Spleen (tissue), 11 donors: Measurements from ENCODE around the gene TGFBR3L. TPM values are rescaled to one million over a fixed set of nuclear protein-coding genes. Genes with fewer than 3 reads are reported as not detected.

Source experiments
- DNase-seq: peaks from one replicate; pipeline ENCODE4 v3.0.0-alpha.2; 2020
- H3K27ac ChIP-seq, 8 donors: fragments of 200-600 bp; sonication (generic) in 7 of 8; 1 replicate in 4 of 8; 2 replicates in 4 of 8; pipeline versions ENCODE4 v1.5.0 to v1.8.0; 2016 to 2021; ENCODE audit warnings: inconsistent platforms in 4 of 8, mild to moderate bottlenecking in 4 of 8, moderate library complexity in 1 of 8
- H3K27me3 ChIP-seq, 7 donors: fragments of 200-600 bp; sonication (generic) in 6 of 7; replicated peaks in 1 of 7; 1 replicate in 4 of 7; 2 replicates in 3 of 7; pipeline versions ENCODE4 v1.5.0 to v1.8.0; 2016 to 2021; ENCODE audit warnings: inconsistent platforms in 3 of 7, mild to moderate bottlenecking in 1 of 7
- H3K36me3 ChIP-seq, 6 donors: fragments of 200-600 bp; sonication (generic) in 5 of 6; 1 replicate in 4 of 6; 2 replicates in 2 of 6; pipeline versions ENCODE4 v1.5.0 to v1.8.0; 2016 to 2021; ENCODE audit warnings: inconsistent platforms in 2 of 6
- H3K4me1 ChIP-seq, 6 donors: fragments of 200-600 bp; sonication (generic) in 5 of 6; 1 replicate in 3 of 6; 2 replicates in 3 of 6; pipeline versions ENCODE4 v1.5.0 to v1.8.0; 2016 to 2021; ENCODE audit warnings: inconsistent platforms in 3 of 6
- H3K4me3 ChIP-seq, 8 donors: fragments of 200-600 bp; sonication (generic) in 7 of 8; 1 replicate in 4 of 8; 2 replicates in 4 of 8; pipeline versions ENCODE4 v1.5.0 to v1.8.0; 2016 to 2021; ENCODE audit warnings: inconsistent platforms in 4 of 8, mild to moderate bottlenecking in 4 of 8, moderate library complexity in 2 of 8
- H3K9me3 ChIP-seq, 8 donors: fragments of 200-600 bp; sonication (generic) in 7 of 8; 1 replicate in 4 of 8; 2 replicates in 4 of 8; pipeline versions ENCODE4 v1.5.0 to v1.8.0; 2016 to 2021; ENCODE audit warnings: inconsistent platforms in 4 of 8
- POLR2A ChIP-seq, 3 donors: fragments of 450-650 bp; IDR thresholded peaks; one replicate each; pipeline ENCODE4 v1.5.1; 2017; ENCODE audit warnings: antibody characterized with exemption in 3 of 3, mild to moderate bottlenecking in 1 of 3
- POLR2AphosphoS5 ChIP-seq, 3 donors: sonication (generic); formaldehyde crosslinking; IDR thresholded peaks; one replicate each; pipeline ENCODE4 v1.5.1; 2017; ENCODE audit warnings: antibody characterized with exemption in 3 of 3
- WGBS, 5 donors: extraction: QIAGEN DNeasy Blood & Tissue Kit in 3 of 5; methylation state at CpG; one replicate each; pipeline versions ENCODE4 v1.1.5 to v1.1.7; 2013 to 2018; 5-methylcytosine and 5-hydroxymethylcytosine counted together
- intact Hi-C: fragments of 100-400 bp; cut with DNase I; formaldehyde crosslinking; loops from one replicate; pipeline ENCODE4 v1.15.0; 2023; ENCODE audit warnings: low total_unique reads
- polyA plus RNA-seq, 3 donors: library from polyadenylated mRNA; stranded (reverse); fragments of 200-250 nt; gene quantifications; one replicate each; pipeline ENCODE4 v1.2.1, GENCODE V29; 2013
- total RNA-seq, 7 donors: library from RNA; depleted of rRNA in 3 of 7; stranded (reverse); fragments of >200 nt in 3 of 7; fragmentation: NEBNext Ultra II Directional in 4 of 7; extraction: Animal tissue kit (Norgen Biotek cat#: 25700) in 4 of 7; gene quantifications; one replicate each; pipeline versions ENCODE4 v1.1.0 to v1.2.1, GENCODE V29; 2016 to 2021
- TF ChIP-seq, protein P1 (sequence below), 11 experiments: fragments of 200-600 bp in 7 of 11; fragments of 450-650 bp in 4 of 11; sonication (generic) in 4 of 11; IDR thresholded peaks in 8 of 11; conservative IDR thresholded peaks in 3 of 11; 1 replicate in 7 of 11; 2 replicates in 4 of 11; pipeline versions ENCODE4 v1.4.0 to v1.8.0; 2016 to 2021; ENCODE audit warnings: antibody characterized with exemption in 11 of 11, inconsistent platforms in 4 of 11, mild to moderate bottlenecking in 1 of 11
- donor health status: healthy with polysubstance abuse.
- donor health status: DM: no; HTN: no; CAD: no; lungs with moderate emphysema.
- donor health status: DM: no; HTN: no; CAD: no.
- donor health status: Bipolar disorder and iron deficiency.
- donor health status: healthy.
- donor health status: DM: no; HTN: no; CAD: no.
- donor health status: DM: yes; HTN: yes; CAD: no.

TGFBR3L gene
- total and polyA plus RNA-seq, 10 donors: 0.11 TPM; not detected in 9

DNA sequence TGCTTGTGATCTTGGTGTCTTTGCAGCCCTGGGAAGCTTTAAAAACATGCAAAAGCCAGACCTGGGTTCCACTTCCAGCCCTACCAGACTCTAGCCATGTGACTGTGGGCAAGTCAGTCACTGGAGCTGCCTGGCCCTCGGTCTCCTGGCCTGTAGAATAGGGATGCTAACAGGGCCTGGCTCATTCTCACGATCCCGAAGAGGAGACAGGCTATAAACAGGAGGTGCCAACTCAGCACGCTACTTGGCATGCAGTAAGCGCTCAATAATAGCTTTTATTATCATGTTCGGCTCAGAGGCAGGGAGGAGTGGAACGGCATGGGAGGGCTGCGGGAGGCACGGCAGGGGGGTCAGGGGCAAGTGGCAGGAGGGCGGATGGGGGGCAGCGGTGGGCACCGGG, 9.6 kb downstream of the TGFBR3L start:
- peaks cover 0 to 22% (median 3%) of the 10 kb centered on the region in 7 donors for H3K27me3 ChIP-seq
- peaks cover 3 to 29% (median 11%) of the 10 kb centered on the region in 6 donors for H3K36me3 ChIP-seq
- WGBS, 5 donors: 74 to 91% (median 86%) methylated on average over 12 of the region's 12 CpGs
- intact Hi-C loops: no loop called here
- H3K27ac ChIP-seq: no peak overlapping the region
- no peak for TF ChIP-seq POLR2AphosphoS5 (IDR thresholded peaks at IDR 0.05)
- TF ChIP-seq, protein P1, sequence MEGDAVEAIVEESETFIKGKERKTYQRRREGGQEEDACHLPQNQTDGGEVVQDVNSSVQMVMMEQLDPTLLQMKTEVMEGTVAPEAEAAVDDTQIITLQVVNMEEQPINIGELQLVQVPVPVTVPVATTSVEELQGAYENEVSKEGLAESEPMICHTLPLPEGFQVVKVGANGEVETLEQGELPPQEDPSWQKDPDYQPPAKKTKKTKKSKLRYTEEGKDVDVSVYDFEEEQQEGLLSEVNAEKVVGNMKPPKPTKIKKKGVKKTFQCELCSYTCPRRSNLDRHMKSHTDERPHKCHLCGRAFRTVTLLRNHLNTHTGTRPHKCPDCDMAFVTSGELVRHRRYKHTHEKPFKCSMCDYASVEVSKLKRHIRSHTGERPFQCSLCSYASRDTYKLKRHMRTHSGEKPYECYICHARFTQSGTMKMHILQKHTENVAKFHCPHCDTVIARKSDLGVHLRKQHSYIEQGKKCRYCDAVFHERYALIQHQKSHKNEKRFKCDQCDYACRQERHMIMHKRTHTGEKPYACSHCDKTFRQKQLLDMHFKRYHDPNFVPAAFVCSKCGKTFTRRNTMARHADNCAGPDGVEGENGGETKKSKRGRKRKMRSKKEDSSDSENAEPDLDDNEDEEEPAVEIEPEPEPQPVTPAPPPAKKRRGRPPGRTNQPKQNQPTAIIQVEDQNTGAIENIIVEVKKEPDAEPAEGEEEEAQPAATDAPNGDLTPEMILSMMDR (IDR thresholded peaks at IDR 0.05 in 8 of 11, conservative IDR thresholded peaks at IDR 0.05 in 3 of 11): no peak
- no peak for TF ChIP-seq POLR2A (IDR thresholded peaks at IDR 0.05)
- peaks cover 27 to 87% (median 61%) of the 10 kb centered on the region in 6 donors for H3K4me1 ChIP-seq
- DNase-seq: no peak
- H3K4me3 ChIP-seq: no peak overlapping the region
- H3K9me3 ChIP-seq: no peaks in the 10 kb centered on the region

- Histone ChIP-seq H3K4me3 (peak overlapping the region in 6 of 8 donors; percentile 37 to 75 (median 50)), H3K9me3 (no peaks in the 10 kb centered on the region), H3K27me3 (peaks cover 0 to 17% (median 0%) of the 10 kb centered on the region in 7 donors), H3K4me1 (peaks cover 25 to 87% (median 61%) of the 10 kb centered on the region in 6 donors), H3K27ac (peak overlapping the region in 1 of 8 donors; percentile 8), H3K36me3 (peaks cover 3 to 34% (median 11%) of the 10 kb centered on the region in 6 donors)
- 33 to 56% (median 44%) methylated on average over 23 to 34 of the region's 34 CpGs for WGBS, 5 donors
- intact Hi-C loops: no loop called here
- DNase-seq: peak; percentile 84
- TF ChIP-seq, protein P1 (IDR thresholded peaks at IDR 0.05 in 8 of 11, conservative IDR thresholded peaks at IDR 0.05 in 3 of 11): no peak
- TF ChIP-seq POLR2A (IDR thresholded peaks at IDR 0.05): no peak
- no peak for TF ChIP-seq POLR2AphosphoS5 (IDR thresholded peaks at IDR 0.05)
Observed at GRCh38 chr19:7924651-7925170, 10.1 kb downstream of the TGFBR3L start.

DNA sequence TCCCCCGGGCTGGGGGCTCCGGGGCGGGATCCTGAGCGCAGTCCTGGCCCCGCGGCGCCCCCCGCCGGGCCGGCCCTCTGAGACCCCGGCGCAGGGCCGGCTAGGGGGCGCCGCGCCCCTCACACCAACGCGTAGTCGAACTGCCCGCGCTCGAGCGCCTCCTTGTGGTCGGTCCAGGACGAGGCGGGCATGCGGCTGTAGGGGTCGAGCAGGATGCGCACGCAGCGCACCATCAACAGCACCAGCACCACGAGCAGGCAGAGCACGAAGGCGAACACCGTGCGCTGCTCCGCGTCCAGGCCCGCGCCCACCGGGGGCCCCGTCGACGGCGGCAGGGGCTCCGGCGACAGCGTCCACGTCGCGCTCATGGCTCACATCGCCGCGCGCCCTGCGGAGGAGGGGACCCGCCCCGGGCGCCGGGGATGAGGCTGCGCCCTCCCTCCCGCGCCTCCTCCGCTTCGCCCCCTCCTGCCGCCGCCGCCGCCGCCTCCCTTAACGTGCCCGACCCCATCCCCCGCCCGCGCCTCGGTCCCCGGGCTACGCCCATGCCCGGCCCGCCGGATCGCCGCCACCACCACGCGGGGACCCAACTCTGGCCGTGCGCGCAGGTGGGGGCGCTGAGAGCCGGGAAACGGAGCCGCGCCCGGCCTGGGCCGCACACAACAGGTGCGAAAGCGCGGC, 10.7 kb downstream of the TGFBR3L start:
- H3K27me3 ChIP-seq: peaks cover 0 to 14% (median 0%) of the 10 kb centered on the region in 7 donors
- H3K4me3 ChIP-seq: peak overlapping the region; percentile 14 to 75 (median 43)
- H3K4me1 ChIP-seq: peaks cover 22 to 88% (median 61%) of the 10 kb centered on the region in 6 donors
- no peaks in the 10 kb centered on the region for H3K9me3 ChIP-seq
- intact Hi-C loops: no loop called here
- 0 to 5% (median 1%) methylated on average over 4 to 98 of the region's 98 CpGs for WGBS, 5 donors
- H3K27ac ChIP-seq: peak overlapping the region in 1 of 8 donors; percentile 7
- DNase-seq: peak; percentile 92
- H3K36me3 ChIP-seq: peaks cover 3 to 40% (median 11%) of the 10 kb centered on the region in 6 donors
- TF ChIP-seq POLR2A (IDR thresholded peaks at IDR 0.05): no peak
- TF ChIP-seq, protein P1 (IDR thresholded peaks at IDR 0.05 in 8 of 11, conservative IDR thresholded peaks at IDR 0.05 in 3 of 11): peak; percentile 46 to 93 (median 89)
- TF ChIP-seq POLR2AphosphoS5 (IDR thresholded peaks at IDR 0.05): peak; percentile 12 to 58 (median 23)
